SK-N-SH (cell line): ENCODE measurements around the gene BAD. TPM values are rescaled to one million over a fixed set of nuclear protein-coding genes. Genes with fewer than 3 reads are reported as not detected.

Experiments used
- CTCF ChIA-PET: fragments of 300-600, 350-600 bp; formaldehyde crosslinking; extraction: SDS; loops from one replicate; lab custom pipeline; 2021; lab: Yijun Ruan, JAX
- POLR2A ChIA-PET: fragments of 350-600 bp; sonication (Branson Sonifier 250); formaldehyde crosslinking; extraction: SDS; loops from one replicate; lab custom pipeline; 2020; ENCODE audit warnings: antibody characterized with exemption, inconsistent platforms; lab: Yijun Ruan, JAX
- DNase-seq: peaks from one replicate; pipeline ENCODE4 v3.0.0; 2012
- H2AFZ ChIP-seq: fragments of 200-600 bp; sonication (generic); 2 replicates; pipeline ENCODE4 v1.8.1; 2016; ENCODE audit warnings: antibody characterized with exemption, mild to moderate bottlenecking, low read depth
- H3F3A ChIP-seq: fragments of 200-600 bp; sonication (generic); replicated peaks from 2 replicates; pipeline ENCODE3; 2016; ENCODE audit warnings: antibody characterized with exemption, mild to moderate bottlenecking; ENCODE audit not compliant: insufficient read depth
- H3K27ac ChIP-seq, 2 experiments: fragments of 200-500 bp in 1 of 2; fragments of 200-600 bp in 1 of 2; sonication (Bioruptor generic) in 1 of 2; sonication (generic), shearing (Covaris generic) in 1 of 2; 2 replicates each; pipeline versions ENCODE4 v1.5.1 to v1.6.1; 2014 to 2016; ENCODE audit warnings: low read depth in 2 of 2, inconsistent platforms in 1 of 2, low read length in 1 of 2, mild to moderate bottlenecking in 1 of 2, mixed read lengths in 1 of 2
- H3K27me3 ChIP-seq: fragments of 200-600 bp; sonication (generic), shearing (Covaris generic); 2 replicates; pipeline ENCODE4 v1.6.1; 2016; ENCODE audit warnings: mixed run types; ENCODE audit not compliant: insufficient read depth
- H3K36me3 ChIP-seq, 2 experiments: fragments of 200-500 bp in 1 of 2; fragments of 200-600 bp in 1 of 2; sonication (Bioruptor generic) in 1 of 2; sonication (generic) in 1 of 2; replicated peaks in 1 of 2; 2 replicates each; pipeline versions ENCODE3 to v1.5.1; 2014 to 2016; ENCODE audit warnings: low read length in 1 of 2, mild to moderate bottlenecking in 1 of 2; ENCODE audit not compliant: insufficient read depth in 2 of 2, control insufficient read depth in 1 of 2
- H3K4me1 ChIP-seq, 2 experiments: fragments of 200-500 bp in 1 of 2; fragments of 200-600 bp in 1 of 2; sonication (Bioruptor generic) in 1 of 2; sonication (generic), shearing (Covaris generic) in 1 of 2; 2 replicates each; pipeline versions ENCODE4 v1.5.1 to v1.6.1; 2014 to 2016; ENCODE audit warnings: low read depth in 1 of 2, low read length in 1 of 2, mixed run types in 1 of 2; ENCODE audit not compliant: insufficient read depth in 2 of 2, control insufficient read depth in 1 of 2
- H3K4me2 ChIP-seq: fragments of 200-600 bp; sonication (generic), shearing (Covaris generic); 2 replicates; pipeline ENCODE4 v1.6.1; 2017; ENCODE audit warnings: mixed run types
- H3K4me3 ChIP-seq, 2 experiments: fragments of 200-500 bp in 1 of 2; fragments of 200-600 bp in 1 of 2; sonication (Bioruptor generic) in 1 of 2; sonication (generic), shearing (Covaris generic) in 1 of 2; 2 replicates each; pipeline versions ENCODE4 v1.5.1 to v1.8.1; 2014 to 2016; ENCODE audit warnings: low read depth in 2 of 2, inconsistent platforms in 1 of 2, low read length in 1 of 2, mild to moderate bottlenecking in 1 of 2, mixed read lengths in 1 of 2, moderate library complexity in 1 of 2
- H3K79me2 ChIP-seq: fragments of 200-600 bp; sonication (generic); 2 replicates; pipeline ENCODE4 v1.8.1; 2017; ENCODE audit warnings: mild to moderate bottlenecking; ENCODE audit not compliant: insufficient read depth
- H3K9ac ChIP-seq: fragments of 200-600 bp; sonication (generic); 2 replicates; pipeline ENCODE4 v1.6.1; 2017; ENCODE audit warnings: mixed run types
- H3K9me2 ChIP-seq: fragments of 200-600 bp; sonication (generic); 2 replicates; pipeline ENCODE4 v1.6.1; 2017; ENCODE audit warnings: mixed run types
- H3K9me3 ChIP-seq: fragments of 200-600 bp; sonication (generic); 2 replicates; pipeline ENCODE4 v1.6.1; 2017; ENCODE audit warnings: mixed run types, mild to moderate bottlenecking, moderate library complexity
- H4K20me1 ChIP-seq: fragments of 200-600 bp; sonication (generic); 2 replicates; pipeline ENCODE4 v1.6.1; 2017; ENCODE audit warnings: mild to moderate bottlenecking, mixed run types; ENCODE audit not compliant: insufficient read depth
- CHD2 ChIP-seq: fragments of 150-350 bp; IDR thresholded peaks from 2 replicates; pipeline ENCODE4 v1.6.1; 2018; ENCODE audit warnings: low read length; ENCODE audit not compliant: partially characterized antibody
- ELF1 ChIP-seq: IDR thresholded peaks from 2 replicates; pipeline ENCODE4 v1.4.0; 2012
- EP300 ChIP-seq, 2 experiments: IDR thresholded peaks; 2 replicates each; pipeline versions ENCODE4 v1.4.0 to v1.6.1; 2012; ENCODE audit warnings: borderline replicate concordance in 1 of 2, low read depth in 1 of 2, low read length in 1 of 2
- FOSL2 ChIP-seq: IDR thresholded peaks from 2 replicates; pipeline ENCODE4 v1.4.0; 2012; ENCODE audit warnings: low read depth, mild to moderate bottlenecking, moderate library complexity, borderline replicate concordance
- FOXJ3 ChIP-seq: sonication (generic); formaldehyde crosslinking; IDR thresholded peaks from 2 replicates; pipeline ENCODE4 v1.5.1; 2020; ENCODE audit warnings: mild to moderate bottlenecking, missing genetic modification reagents
- GABPA ChIP-seq: IDR thresholded peaks from 2 replicates; pipeline ENCODE4 v1.4.0; 2012; ENCODE audit warnings: low read depth, mild to moderate bottlenecking
- GATA2 ChIP-seq: sonication (generic); formaldehyde crosslinking; IDR thresholded peaks from 2 replicates; pipeline ENCODE4 v1.5.0; 2020; ENCODE audit warnings: mild to moderate bottlenecking, missing genetic modification reagents
- IRF3 ChIP-seq: fragments of 150-350 bp; IDR thresholded peaks from 2 replicates; pipeline ENCODE4 v1.6.1; 2016; ENCODE audit warnings: mild to moderate bottlenecking, low read depth, low read length
- JUND ChIP-seq: IDR thresholded peaks from 2 replicates; pipeline ENCODE4 v1.4.0; 2012
- MAX ChIP-seq: IDR thresholded peaks from 2 replicates; pipeline ENCODE4 v1.4.0; 2012; ENCODE audit warnings: low read depth
- MXI1 ChIP-seq: IDR thresholded peaks from 2 replicates; pipeline ENCODE4 v1.6.1; 2012; ENCODE audit warnings: mild to moderate bottlenecking, low read depth, low read length, improper control_type of control experiment
- NRF1 ChIP-seq: IDR thresholded peaks from 2 replicates; pipeline ENCODE4 v1.6.1; 2012; ENCODE audit warnings: low read depth, mild to moderate bottlenecking, low read length
- PBX3 ChIP-seq: IDR thresholded peaks from 2 replicates; pipeline ENCODE4; 2012
- RCOR1 ChIP-seq: fragments of 150-350 bp; IDR thresholded peaks from 2 replicates; pipeline ENCODE4 v1.6.1; 2017; ENCODE audit warnings: antibody characterized with exemption, low read length
- SMC3 ChIP-seq: IDR thresholded peaks from 2 replicates; pipeline ENCODE4 v1.6.1; 2012; ENCODE audit warnings: low read depth, low read length, improper control_type of control experiment
- TCF12 ChIP-seq: IDR thresholded peaks from 2 replicates; pipeline ENCODE4 v1.4.0; 2012
- USF2 ChIP-seq: fragments of 150-350 bp; IDR thresholded peaks from 2 replicates; pipeline ENCODE4 v1.6.1; 2017; ENCODE audit warnings: antibody characterized with exemption, low read length, low read depth, borderline replicate concordance
- YY1 ChIP-seq: IDR thresholded peaks from 2 replicates; pipeline ENCODE4 v1.4.0; 2012; ENCODE audit warnings: low read depth, mild to moderate bottlenecking
- WGBS: methylation state at CpG from one replicate; pipeline ENCODE4 v1.1.6; 2017; ENCODE audit warnings: low lambda C conversion rate; 5-methylcytosine and 5-hydroxymethylcytosine counted together
- polyA plus RNA-seq, 3 experiments: library from polyadenylated mRNA; depleted of rRNA; stranded (reverse); fragments of >200 nt; gene quantifications; 2 replicates each; pipeline ENCODE4 v1.2.3, GENCODE V29; 2012

The BAD gene
- polyA plus RNA-seq, 1 of the 3 experiments (the other 2 are of a cell fraction), result 80.9 TPM

DNA sequence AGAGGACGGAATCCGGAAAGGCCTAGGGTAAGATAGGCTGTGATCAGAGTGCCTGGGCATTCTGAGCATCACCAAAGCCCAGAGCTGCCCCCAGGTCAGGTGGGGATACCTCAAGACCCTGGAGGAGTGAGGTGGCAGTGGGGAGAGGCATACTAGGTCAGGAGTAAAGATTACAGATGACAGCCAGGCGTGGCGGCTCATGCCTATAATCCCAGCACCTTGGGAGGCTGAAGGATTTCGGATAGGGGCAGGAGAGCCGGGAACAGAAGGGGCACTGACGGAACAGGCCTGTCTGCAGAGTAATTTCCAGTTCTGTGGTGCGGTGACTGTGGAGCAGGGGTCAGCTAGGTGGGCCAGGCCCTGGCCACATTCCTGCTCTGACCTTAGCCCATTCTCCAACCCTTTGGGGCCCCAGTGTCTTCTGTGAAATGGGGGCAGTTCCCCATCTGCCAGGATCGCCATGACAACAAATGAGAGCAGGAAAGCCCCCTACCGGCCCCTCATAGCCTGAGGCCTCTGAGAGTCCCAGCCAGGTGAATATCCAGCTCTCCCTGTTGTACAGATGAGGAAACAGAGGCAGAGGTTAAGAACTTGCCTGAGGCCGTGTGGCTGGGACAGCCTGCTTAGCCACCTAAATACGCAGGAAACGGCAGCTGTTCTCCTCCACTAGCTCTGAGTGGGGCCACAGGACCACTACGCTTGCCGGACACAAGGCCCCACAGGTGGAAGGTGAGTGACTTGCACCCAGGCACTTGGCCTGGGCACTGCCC, 9.2 kb downstream of the BAD start:
- H3F3A ChIP-seq, result peaks cover 20% of the 10 kb centered on the region
- H3K36me3 ChIP-seq, result peaks cover 3 to 22% of the 10 kb centered on the region in 2 experiments
- CTCF ChIA-PET, result interaction anchor here (1.2 to 7.6 kb wide), 2 partner anchors 28 to 80 kb away, joined by 3 to 139 read pairs; partner anchors contain the start of genes CATSPERZ and ESRRA
- peaks cover 22% of the 10 kb centered on the region for H3K79me2 ChIP-seq
- POLR2A ChIA-PET, result no interaction called here
- no peak overlapping the region for H3K9ac ChIP-seq
- TF ChIP-seq GABPA (no peak), CHD2 (no peak), TCF12 (no peak), JUND (no peak), ELF1 (no peak), EP300 (IDR thresholded peaks at IDR 0.05; ENCODE audit: borderline replicate concordance in 1 of 2, low read depth in 1 of 2, low read length in 1 of 2) (no peak), IRF3 (no peak), MAX (no peak), MXI1 (no peak), RCOR1 (no peak), YY1 (no peak), FOSL2 (no peak), SMC3 (no peak), PBX3 (no peak), FOXJ3 (no peak), NRF1 (no peak), USF2 (no peak), GATA2 (CRISPR knock-in tag) (no peak)
- no peak overlapping the region for H3K27ac ChIP-seq
- H3K4me2 ChIP-seq, result no peak overlapping the region
- H3K27me3 ChIP-seq, result no peaks in the 10 kb centered on the region
- no peak overlapping the region for H2AFZ ChIP-seq
- WGBS, result over 99% methylated on average over 9 of the region's 15 CpGs
- no peaks in the 10 kb centered on the region for H3K9me3 ChIP-seq
- DNase-seq, result no peak
- H3K4me3 ChIP-seq, result no peak overlapping the region
- no peaks in the 10 kb centered on the region for H4K20me1 ChIP-seq
- no peaks in the 10 kb centered on the region for H3K9me2 ChIP-seq
- H3K4me1 ChIP-seq, result peaks cover 0 to 8% of the 10 kb centered on the region in 2 experiments; a peak in 1 of 4 replicates
